Activated CD8-positive, alpha-beta memory T cell treated with anti-CD3 and anti-CD28 coated beads, Interleukin-2, amount 50 U/mL, for 4 hours (primary cell): Measurements from ENCODE around the gene MCM3.

Source experiments
- DNase-seq: peaks from one replicate; pipeline ENCODE4 v3.0.0-alpha.2; 2020

Gene MCM3

DNA sequence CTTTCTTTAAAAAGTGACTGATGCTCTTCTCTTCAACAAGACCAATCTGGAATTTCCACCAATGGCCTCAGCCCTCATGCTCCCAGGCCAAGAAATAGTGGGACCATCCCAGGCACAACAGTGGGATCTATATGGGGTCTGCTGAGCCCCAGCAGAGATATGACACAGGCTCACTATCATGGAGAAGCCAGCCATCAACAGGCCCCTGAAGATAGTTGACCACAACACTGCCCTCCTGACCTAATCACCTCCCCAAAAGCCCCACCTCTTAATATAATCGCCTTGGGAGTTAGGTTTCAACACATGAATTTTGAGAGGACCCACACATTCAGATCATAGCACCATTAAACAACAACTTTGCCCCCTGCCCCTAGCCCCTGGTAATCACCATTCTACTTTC, 16.8 kb upstream of the MCM3 start:
- DNase-seq = no peak

DNA sequence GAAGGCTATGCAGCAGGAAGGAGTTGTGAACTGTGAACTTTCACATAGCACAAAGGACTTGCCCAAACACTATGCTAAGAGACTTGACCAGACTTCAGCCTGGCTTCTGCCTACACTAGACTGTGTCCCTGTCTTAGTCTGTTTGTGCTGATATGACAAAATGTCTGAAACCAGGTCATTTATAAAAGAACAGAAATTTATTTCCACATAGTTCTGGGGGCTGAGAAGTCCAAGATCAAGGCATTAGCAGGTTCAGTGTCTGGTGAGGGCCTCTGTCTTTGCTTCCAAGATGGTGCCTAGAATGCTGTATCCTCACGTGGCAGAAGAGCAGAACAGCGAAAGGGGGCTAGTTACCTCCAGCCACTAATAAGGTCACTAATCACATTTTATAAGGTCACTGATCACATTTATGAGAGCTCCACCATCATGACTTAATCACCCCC, 16.0 kb upstream of the MCM3 start:
- no peak for DNase-seq

DNA sequence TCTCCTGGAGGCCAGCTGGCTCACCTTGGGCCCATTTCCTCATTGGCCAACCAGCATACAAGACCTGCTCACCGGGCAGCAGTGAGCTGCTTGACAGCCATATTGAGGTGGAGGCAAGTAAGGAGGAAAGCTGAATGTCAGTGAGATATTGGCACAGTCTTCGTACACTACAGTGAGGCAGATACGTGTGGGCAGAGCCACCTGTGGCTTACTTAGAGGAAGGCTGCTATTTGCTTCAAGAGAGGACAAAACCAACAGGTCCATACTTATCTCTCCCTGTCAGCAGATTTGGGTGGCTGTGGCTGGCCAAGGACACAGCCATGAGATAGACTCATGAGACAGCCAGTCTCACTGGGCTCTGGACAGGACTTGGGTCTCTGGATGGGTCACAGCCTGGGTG, 15.1 kb upstream of the MCM3 start:
- DNase-seq = no peak

DNA sequence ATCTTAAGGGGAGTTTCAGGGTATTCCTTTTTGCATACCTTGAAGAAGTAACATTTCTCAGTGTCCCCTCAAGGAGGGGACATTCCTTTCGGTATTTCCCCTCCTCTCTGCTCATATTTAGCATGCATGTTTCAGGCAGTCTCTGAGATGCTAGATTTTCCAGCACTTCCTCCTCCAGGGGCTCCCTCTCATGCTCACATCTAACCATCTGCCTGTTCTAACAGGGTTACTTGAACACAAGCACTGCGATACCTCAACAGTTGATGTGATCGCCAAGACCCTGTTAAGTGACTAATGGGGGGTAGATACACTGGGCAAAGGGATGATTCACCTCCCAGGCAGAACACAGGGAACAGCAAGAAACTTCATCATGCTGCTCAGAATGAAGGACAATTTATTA, 12.9 kb upstream of the MCM3 start:
- DNase-seq = no peak

DNA sequence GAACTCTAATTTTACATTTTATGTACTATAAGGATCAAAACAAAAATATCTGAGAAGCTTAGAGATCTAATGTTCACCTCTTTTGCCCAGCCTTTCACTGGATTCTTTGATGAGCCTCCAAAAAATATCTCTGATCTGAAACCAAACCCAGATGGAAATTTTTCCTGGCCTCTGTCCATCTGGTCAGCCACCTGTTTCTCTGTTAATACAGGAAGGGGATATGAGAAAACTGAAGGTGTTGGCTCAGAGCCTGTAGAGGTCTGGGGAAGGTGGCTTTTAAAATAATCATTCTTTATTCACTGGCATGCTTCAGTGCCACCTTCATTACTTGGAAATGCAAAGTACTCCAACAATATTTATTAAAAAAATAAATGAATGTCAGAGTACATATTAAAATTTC, 8.5 kb upstream of the MCM3 start:
- no peak for DNase-seq

DNA sequence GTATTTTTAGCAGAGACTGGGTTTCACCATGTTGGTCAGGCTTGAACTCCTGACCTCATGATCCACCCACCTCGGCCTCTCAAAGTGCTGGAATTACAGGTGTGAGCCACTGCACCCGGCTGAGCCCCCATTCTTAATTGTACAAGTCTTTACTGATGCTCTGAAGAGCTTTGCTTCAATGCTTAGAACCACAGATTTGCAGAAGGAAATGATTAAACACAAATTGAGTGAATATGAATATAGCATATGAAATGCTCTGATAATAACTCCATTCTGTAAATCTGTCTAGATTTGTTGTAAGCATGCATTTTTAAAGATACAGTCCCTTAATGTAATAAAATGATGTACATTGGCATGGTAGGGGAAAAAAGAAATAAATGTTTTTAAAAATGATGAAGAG, 4.3 kb upstream of the MCM3 start:
- DNase-seq = no peak

DNA sequence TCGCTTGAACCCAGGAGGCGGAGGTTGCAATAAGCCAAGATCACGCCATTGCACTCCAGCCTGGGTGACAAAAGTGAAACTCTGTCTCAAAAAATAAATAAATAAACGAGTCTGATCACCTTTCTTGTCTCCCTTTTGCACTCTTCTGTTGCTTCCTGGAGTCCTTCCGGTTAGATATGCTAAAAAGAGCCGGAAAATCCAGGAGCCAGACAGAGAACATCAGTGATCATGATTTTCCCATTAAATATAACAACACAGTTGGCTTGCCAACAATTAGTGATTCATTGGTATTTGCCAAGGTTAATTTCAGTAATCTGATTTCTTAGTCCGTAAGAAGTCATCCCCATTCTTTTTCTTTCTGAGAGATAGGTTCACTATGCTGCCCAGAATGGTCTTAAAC, 3.7 kb upstream of the MCM3 start:
- no peak for DNase-seq

DNA sequence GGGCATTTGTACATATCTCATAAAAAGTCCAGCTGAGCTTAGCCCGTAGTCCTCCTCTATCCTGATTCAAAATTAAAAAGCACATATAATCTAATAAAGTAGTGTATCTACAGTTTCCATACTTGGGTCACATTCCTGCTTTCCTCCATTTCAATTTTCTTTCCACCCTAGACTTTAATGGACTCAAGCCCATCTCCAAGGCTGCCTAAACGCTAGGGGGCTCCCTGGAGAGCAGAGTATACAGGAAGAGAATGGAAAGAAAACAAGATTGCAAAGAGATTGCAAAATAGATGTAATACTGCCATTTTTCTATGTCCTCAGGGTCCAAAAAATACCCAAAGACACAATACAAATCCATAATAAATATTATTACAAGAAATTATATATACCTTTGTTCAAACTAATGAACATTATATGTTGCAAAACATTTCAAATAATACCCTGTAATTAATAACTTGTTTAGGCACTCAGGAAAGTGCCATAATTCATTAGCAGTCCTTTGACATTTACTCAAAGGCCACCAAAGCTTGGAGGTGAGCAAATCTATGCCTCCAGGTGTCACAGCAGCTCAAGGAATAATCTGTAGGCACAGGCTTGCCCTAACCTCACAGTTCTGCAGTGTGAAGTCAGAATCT, 2.4 kb upstream of the MCM3 start:
- DNase-seq = peak; percentile 61

DNA sequence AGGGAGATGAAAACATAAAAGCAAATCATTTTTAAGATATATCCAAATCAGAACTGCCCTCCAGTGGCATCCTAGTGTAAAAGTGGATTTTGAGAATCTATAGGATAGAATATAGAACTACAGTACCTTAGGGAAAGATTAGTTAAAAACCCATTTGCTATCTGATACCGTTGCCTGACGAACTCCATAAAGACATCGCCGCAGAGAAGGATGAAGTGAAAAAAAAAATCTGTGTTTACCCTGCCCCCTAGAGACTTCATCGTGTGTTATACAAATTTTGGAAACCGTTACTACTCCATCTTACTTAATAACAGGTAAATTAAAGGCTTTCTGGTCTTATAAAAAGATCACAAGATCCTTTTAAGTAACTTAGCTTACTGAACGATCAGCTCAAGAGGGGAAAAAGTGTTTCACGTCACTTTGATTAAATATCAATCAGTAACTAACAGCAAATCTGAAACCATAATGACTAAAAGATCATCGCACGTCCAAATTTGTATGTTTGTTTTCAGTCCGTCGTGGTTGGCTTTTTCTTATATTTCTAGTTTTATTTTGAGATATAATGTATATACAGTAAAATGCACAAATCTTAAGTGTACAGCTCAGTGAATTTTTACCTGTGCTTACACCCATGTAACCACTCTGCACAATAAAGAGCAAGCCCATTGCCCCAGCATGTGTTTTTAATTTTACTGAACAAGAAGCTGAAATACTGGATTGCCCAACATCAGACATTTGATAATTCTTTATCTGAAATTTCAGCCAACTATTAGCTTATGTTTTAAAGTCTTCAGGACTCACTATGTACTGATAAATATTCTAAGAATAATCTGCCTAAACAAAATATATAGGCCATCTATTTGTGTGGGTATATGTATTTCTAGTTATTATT, 881 bp upstream of the MCM3 start:
- no peak for DNase-seq

DNA sequence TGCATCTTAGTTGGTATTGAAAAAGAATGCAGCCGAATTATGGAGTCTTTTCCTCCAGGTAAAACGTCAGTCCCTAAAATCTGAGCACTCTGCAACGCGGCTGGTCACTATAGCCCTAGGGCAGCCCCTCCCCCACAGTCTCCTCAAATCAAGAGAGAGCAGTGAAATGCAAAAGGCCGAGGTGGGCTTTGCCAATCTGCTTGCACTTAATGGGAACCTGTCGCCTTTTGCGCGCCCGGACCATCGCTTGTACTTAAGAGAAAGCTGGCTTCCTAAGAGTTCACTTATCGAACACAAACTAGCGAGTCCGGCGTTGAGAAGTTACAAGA, 447 bp downstream of the MCM3 start:
- no peak for DNase-seq

DNA sequence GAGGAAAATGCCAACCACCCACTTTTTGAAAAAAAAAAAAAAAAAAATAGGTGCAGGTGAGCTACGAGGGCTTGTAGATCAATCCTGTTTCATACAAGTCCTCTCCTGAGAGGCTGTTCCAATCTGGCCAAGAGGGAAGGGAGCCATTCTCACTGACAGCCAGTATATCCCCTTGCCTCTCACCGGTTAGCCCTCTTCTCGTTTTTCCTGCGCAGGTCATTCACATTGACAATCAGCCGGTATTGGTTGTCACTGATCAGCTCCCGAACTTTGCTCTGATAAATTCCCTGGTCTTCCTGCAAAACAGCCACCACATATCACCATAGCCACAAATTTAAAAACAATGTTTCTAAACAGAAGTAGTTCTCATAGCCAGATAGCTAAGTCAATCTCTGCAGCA, 1.4 kb downstream of the MCM3 start:
- no peak for DNase-seq

DNA sequence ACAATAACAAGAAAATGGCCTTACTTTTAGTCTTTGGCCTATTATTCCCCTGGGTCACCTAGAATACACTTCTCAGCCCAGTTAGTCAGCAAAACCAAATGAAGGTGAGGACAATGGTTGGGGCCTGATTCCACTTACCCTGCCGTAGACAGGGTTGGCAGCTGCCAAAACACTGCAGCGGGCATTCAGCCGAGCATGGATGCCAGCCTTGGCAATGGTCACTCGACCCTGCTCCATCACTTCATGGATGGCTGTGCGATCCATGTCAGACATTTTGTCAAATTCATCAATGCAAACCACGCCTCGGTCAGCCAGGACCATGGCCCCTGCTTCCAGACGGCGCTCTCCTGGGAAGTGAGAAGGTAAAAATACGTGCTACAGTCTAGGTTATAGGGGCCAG, 8.4 kb downstream of the MCM3 start:
- no peak for DNase-seq

DNA sequence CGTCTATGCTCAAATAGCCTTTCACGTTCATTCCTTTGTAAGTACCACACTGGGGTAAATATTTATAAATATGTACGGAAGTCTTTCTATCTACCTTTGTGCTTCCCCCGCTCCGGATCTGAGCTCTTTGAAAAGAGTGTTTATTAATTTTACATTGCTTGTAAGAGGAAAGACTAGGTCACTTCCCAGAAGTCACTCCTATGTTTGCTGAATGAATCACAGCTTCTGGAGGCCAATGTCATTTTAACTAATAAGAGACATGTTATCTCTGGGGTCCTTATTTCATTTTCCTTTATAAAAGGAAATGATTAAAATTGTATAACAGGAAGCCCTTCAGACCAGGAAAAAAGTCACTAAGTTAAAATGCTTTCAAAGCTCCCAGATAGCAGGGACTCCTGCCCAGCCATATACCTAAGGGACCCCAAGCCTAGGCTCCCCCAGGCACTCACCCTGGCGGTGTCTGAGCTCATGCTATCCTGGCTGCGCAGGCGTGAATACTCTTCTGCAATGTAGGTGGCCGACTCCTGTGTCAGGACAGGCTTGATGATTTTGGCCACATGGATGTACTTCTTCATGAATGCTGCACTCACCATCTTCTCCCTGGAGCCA, 12.6 kb downstream of the MCM3 start:
- DNase-seq = no peak

DNA sequence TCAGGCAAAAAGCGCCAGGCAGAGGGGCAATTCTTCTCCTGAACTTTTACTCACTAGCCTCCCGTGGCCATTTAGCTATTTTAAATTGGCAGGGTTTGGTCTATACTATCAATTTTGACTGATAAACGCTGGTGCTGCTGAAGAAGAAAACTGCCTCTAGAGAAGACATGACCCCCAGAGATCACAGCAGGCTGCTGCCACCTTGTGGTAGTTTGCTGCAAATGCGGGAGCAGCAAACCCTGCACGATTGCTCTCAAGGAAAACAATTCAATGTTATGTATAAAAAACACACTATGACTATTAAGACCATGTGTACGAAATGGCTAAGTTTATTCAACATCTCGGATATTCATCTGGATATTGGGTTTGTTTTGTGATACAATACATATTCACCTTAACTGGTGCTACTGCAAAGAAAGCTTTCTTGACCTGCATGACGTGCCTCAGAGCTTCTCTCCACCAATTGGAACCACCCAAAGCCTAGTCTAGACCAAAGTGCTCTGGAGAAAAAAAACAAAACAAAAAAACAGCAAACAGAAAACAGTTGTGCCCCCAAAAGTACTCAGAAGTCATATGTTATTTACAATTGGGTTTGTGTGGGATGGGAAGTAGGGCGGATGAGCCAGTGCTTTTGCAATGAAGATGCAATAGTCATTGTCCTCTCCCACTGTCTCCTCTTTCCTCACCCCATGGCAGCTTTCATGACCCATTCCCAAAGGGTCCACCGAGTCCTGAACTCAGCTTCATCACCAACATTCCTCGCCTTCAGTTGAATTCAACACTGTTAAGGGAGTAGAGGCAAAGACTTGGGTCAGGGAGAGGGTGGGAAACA, 20.6 kb downstream of the MCM3 start:
- peak; percentile 65 for DNase-seq

DNA sequence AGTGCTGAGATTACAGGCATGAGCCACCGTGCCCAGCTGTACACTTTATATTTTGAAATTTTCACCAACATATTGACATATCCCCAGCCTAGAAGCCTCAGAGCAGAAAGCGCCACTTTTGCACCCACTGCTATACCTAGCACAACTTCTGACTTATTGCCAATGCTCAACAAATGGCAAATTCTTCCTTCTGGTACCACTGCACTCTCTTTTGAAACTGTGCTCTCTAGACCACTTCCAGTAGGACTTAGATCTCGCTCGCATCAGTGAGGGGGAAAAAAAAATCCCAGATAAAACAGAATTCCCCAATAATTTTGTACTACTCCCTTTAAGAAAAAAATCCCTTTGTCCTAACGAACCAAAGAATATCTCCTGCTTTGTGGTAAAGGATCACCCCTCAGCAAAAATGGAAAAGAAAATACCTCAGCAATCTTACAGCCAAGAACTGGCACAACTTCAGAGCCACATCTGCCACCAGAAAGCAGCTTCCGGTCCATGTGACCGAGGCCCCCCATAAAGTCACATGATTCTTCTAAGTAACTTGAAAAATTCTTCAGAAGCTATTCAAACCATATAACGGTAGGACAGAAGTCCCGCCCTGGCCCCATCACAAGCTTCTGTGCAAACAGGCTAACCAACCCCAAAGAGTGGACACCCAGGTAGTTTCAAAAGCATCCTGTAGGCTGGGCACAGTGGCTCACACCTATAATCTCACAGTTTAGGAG, 21.8 kb downstream of the MCM3 start:
- DNase-seq = no peak

DNA sequence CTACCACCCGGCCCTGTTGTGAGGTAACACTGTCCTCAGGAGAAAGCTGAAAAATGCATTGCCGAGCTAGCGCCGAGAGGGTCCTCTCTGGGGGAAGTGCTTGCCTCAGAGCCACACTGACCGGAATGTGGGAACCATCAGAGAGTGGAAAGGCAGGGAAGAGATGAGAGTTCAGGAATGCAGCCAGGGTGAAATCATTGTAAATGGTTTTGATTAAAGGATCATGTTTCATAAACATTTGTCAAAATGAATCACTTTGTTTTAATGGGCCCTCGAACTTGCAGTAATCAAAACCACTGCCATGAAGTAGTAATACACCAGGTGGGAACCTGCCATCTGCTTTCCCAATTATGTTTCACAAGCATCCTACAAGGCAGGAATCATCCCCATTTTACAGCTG, 23.3 kb downstream of the MCM3 start:
- DNase-seq = no peak

DNA sequence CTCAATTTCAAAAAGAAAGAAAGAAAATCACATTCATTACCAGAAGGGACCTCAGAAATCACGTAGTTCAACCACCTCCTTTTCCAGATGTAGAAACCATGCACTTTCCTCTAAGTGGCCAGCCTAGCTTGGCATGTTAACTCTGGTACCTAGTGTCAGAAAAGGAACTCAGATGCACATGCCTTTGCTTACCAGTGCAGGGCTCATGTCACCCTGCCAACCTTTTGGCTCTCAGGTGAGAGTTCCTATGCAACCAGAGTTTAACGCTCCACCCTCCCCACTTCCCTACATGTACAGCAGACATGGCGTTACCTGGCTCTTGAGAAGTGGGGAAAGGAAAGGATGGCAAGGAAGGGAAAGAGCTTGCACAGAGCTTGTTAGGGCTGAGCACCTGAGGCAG, 23.9 kb downstream of the MCM3 start:
- no peak for DNase-seq

DNA sequence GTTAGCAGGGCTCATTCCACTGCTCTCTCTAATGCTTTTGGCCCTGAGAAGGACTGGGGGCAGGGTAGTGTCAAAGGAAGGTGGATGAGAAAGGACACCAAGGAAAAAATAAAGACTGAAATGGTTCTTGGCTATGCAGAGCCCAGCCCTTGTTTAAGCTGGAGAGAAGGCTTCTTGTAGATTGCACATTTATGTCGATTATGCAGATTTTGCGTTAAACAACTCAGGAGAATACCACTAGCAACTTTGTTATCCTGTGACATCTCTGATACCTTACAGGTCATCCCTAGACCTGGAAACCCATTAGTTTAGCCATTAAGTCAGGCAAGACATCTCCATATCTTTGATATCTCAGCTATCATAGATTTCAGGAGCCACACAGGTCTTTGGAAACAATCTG, 29.1 kb downstream of the MCM3 start:
- no peak for DNase-seq

DNA sequence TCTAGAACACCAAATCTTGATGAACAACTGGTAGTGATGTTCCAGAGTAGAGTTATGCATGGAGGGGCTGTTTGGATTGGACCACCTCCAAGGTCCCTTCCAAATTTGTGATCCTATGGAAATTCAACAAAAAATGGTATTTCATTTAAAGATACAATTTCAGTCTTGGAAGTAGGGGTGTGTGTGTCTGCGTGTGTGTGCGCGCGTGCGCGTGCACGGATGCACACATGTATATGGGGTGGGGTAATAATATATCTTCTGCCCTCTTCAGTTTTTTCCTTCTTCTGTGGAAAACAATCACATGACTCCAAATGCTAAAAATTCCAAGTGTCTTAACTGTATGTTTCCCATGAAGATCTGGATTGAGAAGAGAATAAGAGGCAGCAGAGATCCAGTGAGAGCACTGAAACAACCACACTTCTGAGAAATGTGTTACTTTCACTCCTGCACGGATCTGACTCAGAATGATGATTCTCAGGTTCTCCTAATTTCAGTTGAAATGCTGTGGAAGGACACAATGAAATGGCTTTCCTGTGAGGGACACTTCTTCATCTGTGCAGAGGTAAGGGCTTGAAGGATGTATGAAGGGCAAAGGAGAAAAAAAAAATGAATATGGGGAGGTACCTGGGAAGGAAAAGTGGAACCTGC, 29.7 kb downstream of the MCM3 start:
- no peak for DNase-seq

DNA sequence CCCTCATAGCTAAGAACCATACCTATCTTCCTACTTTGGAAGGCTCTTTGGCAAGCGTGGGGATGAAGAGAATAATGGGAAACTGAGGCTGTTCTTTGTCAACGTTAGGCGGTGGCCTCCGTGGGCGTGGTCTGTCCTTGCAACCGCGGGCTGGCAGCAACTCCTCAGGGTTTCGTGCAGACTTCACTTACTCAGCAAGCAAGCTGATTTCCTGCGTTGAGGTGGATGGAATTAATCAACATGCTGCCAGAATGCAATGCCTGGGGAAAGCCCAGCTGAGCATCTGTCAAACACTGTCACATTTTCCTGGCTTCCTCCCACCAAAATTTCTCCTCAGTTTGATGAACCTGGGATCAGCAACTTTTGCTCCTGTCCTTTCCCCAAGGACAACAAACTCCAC, 31.0 kb downstream of the MCM3 start:
- DNase-seq = no peak

DNA sequence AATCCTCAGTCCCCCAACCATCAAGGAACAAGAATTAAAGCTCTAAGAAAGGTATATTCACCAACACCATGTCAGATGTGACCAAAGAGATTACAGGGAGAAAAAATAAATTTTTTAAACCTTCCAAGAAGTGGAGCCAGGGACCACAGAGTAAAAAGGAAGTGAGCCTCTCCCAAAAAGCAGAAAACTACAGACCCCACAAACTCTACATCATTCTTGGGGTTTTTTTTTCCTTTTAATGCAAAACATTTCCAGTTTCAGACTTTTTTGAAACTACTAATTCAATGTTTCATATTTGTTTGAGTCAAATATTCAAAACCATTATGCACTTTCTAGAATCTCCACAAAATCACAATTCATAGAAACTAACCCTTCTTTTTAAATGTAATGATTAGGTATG, 33.4 kb downstream of the MCM3 start:
- DNase-seq = no peak

DNA sequence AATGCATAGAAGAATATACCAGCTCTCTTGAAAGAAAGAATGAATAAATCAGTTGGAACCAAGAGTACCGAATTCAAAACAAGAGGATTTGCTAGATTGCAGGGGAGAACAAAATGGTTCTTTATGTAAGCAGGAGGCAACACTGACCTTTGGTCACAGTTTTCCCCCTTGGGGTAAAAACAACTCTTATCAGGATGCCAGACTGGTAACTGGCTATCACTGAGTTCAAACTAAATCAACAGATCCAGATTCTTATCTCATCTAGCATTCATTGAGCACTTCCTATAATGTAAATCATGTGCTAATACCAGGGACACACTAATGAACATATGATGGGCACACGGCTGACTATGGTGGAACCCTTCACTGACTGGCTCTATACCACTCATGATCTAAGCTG, 35.5 kb downstream of the MCM3 start:
- DNase-seq = no peak
